Subcutaneous adipose tissue (tissue), 4 donors: ENCODE data around the gene AIDA. TPM values are rescaled to one million over a fixed set of nuclear protein-coding genes. Genes with fewer than 3 reads are reported as not detected.

ENCODE experiments used
- total RNA-seq, 4 donors: library from RNA; depleted of rRNA; stranded (reverse); fragments of >200 nt; gene quantifications; one replicate each; pipeline ENCODE4 v1.1.0, GENCODE V29; 2016
- TF ChIP-seq, protein P1 (sequence below): fragments of 450-650 bp; IDR thresholded peaks from one replicate; pipeline ENCODE4 v1.5.1; 2016; ENCODE audit warnings: low read depth, mild to moderate bottlenecking, control low read depth, antibody characterized with exemption, moderate library complexity

The AIDA gene
- total RNA-seq, 4 donors from 2014 or later: 107 to 147 (median 112) TPM

DNA sequence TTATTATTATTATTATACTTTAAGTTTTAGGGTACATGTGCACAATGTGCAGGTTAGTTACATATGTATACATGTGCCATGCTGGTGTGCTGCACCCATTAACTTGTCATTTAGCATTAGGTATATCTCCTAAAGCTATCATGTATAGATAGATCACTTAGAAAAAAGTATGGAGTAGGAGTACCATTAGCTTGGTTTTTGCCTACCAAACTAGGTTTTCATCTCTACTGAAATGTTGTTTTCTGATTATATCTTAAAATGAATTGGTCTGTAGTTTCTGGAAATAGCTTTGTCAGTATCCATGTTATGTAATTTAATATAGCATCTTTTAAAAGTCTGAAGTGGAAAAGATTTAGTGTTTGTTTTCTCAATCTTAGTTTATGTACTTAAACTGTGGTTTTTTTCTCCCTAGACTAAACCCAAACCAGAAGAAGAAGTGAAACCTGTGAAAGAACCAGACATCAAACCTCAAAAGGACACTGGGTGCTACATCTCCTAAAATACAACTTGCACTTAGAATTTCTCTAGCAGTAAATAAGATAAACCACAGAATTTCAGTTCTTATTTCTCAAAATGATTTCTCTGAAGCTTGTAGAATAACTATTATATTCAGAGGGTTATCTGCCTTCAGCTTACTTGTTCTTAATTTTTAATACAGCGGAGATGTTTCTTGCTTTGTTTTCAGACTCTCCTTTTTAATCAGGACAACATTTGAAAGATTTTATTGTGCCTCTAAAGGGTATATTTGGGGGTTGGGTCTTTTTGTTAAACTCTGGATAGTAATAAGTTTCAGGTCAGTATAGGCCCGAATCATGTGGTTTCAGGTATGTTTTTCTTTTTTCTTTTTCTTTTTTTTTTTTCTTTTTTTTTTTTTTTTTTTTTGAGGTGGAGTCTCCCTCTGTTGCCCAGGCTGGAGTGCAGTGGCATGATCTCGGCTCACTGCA lies 20.2 kb upstream of the AIDA start:
- TF ChIP-seq, protein P1, sequence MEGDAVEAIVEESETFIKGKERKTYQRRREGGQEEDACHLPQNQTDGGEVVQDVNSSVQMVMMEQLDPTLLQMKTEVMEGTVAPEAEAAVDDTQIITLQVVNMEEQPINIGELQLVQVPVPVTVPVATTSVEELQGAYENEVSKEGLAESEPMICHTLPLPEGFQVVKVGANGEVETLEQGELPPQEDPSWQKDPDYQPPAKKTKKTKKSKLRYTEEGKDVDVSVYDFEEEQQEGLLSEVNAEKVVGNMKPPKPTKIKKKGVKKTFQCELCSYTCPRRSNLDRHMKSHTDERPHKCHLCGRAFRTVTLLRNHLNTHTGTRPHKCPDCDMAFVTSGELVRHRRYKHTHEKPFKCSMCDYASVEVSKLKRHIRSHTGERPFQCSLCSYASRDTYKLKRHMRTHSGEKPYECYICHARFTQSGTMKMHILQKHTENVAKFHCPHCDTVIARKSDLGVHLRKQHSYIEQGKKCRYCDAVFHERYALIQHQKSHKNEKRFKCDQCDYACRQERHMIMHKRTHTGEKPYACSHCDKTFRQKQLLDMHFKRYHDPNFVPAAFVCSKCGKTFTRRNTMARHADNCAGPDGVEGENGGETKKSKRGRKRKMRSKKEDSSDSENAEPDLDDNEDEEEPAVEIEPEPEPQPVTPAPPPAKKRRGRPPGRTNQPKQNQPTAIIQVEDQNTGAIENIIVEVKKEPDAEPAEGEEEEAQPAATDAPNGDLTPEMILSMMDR: no peak

DNA sequence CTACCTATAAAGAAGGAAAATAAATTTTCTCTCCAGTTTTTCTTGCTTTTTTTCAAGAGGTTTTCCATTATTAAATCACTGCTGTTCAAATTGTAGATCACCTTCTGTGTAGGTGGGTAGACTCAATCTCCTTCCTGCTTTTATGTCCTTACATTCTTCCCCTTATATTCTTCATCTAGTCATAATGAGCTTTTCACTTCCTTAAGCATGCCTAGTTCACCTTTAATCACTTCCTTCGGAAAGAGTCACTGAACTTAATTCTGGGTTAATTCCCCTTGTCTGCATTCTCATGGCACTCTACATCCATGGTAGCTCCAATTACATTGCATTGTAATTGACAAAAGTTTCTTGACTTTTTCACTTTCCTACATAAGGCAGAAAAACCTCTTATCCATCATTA lies 18.6 kb upstream of the AIDA start:
- TF ChIP-seq, protein P1: no peak

DNA sequence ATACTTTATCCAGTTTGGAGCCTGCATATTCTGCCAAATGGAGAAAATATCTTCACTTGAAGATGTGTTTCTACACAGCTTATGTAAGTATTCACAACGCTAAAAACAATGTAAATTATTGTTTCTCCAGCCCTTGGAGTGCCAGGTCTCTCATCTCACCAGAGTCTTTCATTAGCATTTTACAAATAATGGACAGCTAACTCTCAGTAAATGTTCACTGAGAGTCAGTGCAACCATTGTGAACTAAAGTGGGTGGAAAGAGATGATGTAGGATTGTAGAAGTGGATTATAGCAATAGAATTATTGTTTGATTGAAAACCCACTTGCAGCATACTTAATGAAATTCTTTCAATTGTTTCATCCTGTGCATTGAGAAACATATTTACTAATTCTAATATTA lies 16.5 kb upstream of the AIDA start:
- TF ChIP-seq, protein P1: no peak

DNA sequence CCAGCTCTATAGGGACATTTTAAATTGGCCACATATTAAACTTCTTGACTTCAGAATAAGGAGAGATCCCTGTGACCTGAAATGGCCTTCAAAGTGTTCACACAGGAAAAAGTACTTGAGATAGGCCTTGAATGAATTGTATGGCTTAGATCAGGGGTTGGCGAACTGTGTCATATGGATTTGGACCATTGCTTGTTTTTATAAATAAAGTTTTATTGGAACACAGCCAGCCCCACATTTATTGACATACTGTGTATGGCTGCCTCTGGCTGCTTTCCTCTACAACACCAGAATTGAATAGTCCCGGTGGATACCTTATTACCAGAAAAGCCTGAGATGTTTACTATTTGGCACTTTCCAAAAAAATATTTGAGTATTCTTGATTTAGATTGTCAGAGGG lies 4.1 kb upstream of the AIDA start:
- TF ChIP-seq, protein P1: no peak

DNA sequence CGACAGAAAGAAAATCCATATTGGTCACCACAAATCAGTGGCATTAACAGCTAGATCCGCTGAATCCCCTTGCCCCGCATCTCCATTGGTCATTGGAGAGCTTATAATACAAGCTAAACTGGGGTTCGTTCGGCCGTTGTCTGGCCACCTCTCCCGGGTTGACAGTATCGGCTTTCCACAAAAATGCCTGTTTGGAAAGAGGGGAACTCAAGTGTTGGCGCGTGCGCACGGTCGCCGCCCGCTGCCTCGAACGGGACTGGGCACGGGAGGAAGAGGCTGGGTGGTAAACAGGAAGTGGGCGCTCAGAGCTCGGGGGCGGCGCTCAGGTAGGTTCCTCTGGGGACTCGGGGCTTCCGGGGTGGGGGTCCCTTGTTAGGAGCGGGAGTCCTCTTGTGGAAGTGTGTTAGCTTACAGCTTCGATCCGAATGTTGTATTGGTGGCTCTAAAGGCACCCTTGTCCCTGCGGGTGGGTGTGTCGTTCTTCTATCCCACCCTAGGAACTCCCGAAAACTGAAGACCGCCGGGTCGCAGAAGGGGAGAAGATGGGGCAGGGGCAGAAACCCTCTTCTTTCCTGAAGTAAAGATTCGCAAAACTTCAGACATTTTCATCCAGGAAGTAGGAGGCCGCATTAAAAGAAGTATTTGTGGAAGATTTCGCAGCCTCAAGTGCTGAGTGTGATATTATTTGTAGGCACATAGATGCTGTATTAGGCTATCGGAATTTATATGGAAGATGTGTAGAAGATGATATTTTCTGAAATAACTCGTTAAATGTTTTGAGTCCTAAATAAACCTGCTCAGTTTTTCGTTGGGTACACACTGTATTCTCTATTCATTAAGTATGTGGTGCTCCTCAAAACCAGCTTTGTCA lies 1.0 kb upstream of the AIDA start:
- TF ChIP-seq, protein P1: no peak

DNA sequence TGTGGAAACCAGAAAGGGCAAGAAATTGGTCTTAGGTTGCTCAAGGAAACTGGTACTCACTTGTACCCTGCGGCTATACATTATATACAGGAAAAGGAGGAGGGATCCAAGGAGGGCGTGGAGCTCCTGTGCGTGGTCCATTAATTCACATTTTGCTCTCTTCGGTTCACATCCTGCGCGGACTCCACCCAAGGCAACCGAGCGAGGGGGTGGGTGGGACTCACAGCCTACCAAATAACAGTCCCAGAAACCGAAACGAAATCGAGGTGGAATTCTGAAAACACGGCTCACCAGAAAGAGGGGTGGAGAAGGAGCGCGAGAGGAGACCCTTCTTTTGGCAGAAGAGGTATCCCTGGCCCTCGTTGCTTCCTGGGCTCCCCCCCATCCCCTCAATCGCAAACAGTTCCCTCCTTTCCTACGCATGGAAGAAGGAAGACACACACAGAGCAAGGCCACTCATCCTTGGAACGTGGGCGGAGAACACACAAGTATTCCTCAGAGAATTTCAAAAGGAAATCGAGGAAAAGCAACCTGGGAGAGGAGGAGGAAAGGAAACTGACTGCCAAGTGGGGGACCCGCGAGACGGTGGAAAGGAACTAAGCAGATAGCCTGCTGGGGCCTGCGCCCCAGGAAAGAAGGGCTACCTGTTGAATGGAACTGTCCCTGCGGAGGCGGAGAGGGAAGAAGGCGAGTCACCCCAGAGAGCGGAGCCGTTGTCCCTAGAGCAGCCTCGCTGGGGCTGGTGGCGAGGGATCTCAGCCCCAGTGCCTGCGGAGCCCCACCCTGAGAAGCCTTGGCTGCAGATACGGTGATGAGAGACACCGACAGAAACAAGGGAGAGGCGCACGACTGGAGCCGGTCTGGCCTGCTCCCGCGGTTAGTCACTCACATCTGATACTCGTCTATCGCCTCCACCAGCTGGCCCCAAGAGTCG lies 705 bp downstream of the AIDA start:
- TF ChIP-seq, protein P1: no peak
